Transverse colon (tissue), 4 donors: ENCODE measurements around the gene ARHGAP5. TPM values are rescaled to one million over a fixed set of nuclear protein-coding genes. Genes with fewer than 3 reads are reported as not detected.
A peak's percentile ranks its signal among the peaks of the same experiment; 100 is the strongest.

Experiments used
- DNase-seq: peaks from one replicate; pipeline ENCODE4 v3.0.0-alpha.2; 2019
- H3K27ac ChIP-seq, 4 donors: fragments of 200-600 bp; sonication (generic); 2 replicates each; pipeline ENCODE4 v1.5.1; 2016 to 2018; ENCODE audit warnings: inconsistent platforms in 4 of 4
- H3K27me3 ChIP-seq: fragments of 200-600 bp; sonication (generic); 2 replicates; pipeline ENCODE4 v1.5.1; 2017; ENCODE audit warnings: inconsistent platforms
- H3K36me3 ChIP-seq, 4 donors: fragments of 200-600 bp; sonication (generic); 2 replicates each; pipeline ENCODE4 v1.5.1; 2017 to 2019; ENCODE audit warnings: inconsistent platforms in 4 of 4
- H3K4me1 ChIP-seq, 4 donors: fragments of 200-600 bp; sonication (generic); 2 replicates each; pipeline ENCODE4 v1.5.1; 2017 to 2020; ENCODE audit warnings: inconsistent platforms in 4 of 4
- H3K4me3 ChIP-seq, 4 donors: fragments of 200-600 bp; sonication (generic); 1 replicate in 1 of 4; 2 replicates in 3 of 4; pipeline versions ENCODE4 v1.5.1 to v1.6.1; 2017 to 2019; ENCODE audit warnings: inconsistent platforms in 4 of 4
- H3K9me3 ChIP-seq, 2 donors: fragments of 200-600 bp; sonication (generic); 2 replicates each; pipeline ENCODE4 v1.5.1; 2017 to 2019; ENCODE audit warnings: inconsistent platforms in 2 of 2
- EP300 ChIP-seq: sonication (generic); formaldehyde crosslinking; IDR thresholded peaks from one replicate; pipeline ENCODE4 v1.6.1; 2017; ENCODE audit warnings: antibody characterized with exemption, low read depth
- POLR2A ChIP-seq: fragments of 450-650 bp; IDR thresholded peaks from one replicate; pipeline ENCODE4 v1.6.1; 2016; ENCODE audit warnings: antibody characterized with exemption, mild to moderate bottlenecking, moderate library complexity
- POLR2AphosphoS5 ChIP-seq, 3 donors: sonication (generic); formaldehyde crosslinking; IDR thresholded peaks; one replicate each; pipeline ENCODE4 v1.6.1; 2016; ENCODE audit warnings: antibody characterized with exemption in 3 of 3
- WGBS, 2 donors: methylation state at CpG; one replicate each; pipeline ENCODE4 v1.1.5; 2018; ENCODE audit warnings: low coverage in 1 of 2; 5-methylcytosine and 5-hydroxymethylcytosine counted together
- in situ Hi-C, 4 donors: fragments of 200-750 bp; cut with MboI; loops; one replicate each; pipeline versions ENCODE4 v1.15.0 to v1.15.1; 2017; ENCODE audit warnings: low sequenced_read_pairs in 3 of 4, low pct_ligation_motif_present in 1 of 4, low pct_unique_long_range_greater_than_20kb in 1 of 4
- intact Hi-C: fragments of 100-400 bp; cut with DNase I; formaldehyde crosslinking; loops from one replicate; pipeline ENCODE4 v1.15.1; 2023; ENCODE audit warnings: low total_unique reads
- total RNA-seq, 4 donors: library from RNA; depleted of rRNA; stranded (reverse); fragments of >200 nt; gene quantifications; one replicate each; pipeline ENCODE4 v1.1.0, GENCODE V29; 2016
- TF ChIP-seq, protein P1 (sequence below), 5 experiments: fragments of 200-600 bp in 3 of 5; fragments of 450-650 bp in 2 of 5; sonication (generic) in 3 of 5; IDR thresholded peaks; 1 replicate in 2 of 5; 2 replicates in 3 of 5; pipeline ENCODE4 v1.5.1; 2016 to 2017; ENCODE audit warnings: antibody characterized with exemption in 5 of 5, inconsistent platforms in 3 of 5, mild to moderate bottlenecking in 2 of 5, moderate library complexity in 1 of 5

Gene ARHGAP5
- total RNA-seq, 4 donors from 2014 or later: 66.5 to 120 (median 85.3) TPM

DNA sequence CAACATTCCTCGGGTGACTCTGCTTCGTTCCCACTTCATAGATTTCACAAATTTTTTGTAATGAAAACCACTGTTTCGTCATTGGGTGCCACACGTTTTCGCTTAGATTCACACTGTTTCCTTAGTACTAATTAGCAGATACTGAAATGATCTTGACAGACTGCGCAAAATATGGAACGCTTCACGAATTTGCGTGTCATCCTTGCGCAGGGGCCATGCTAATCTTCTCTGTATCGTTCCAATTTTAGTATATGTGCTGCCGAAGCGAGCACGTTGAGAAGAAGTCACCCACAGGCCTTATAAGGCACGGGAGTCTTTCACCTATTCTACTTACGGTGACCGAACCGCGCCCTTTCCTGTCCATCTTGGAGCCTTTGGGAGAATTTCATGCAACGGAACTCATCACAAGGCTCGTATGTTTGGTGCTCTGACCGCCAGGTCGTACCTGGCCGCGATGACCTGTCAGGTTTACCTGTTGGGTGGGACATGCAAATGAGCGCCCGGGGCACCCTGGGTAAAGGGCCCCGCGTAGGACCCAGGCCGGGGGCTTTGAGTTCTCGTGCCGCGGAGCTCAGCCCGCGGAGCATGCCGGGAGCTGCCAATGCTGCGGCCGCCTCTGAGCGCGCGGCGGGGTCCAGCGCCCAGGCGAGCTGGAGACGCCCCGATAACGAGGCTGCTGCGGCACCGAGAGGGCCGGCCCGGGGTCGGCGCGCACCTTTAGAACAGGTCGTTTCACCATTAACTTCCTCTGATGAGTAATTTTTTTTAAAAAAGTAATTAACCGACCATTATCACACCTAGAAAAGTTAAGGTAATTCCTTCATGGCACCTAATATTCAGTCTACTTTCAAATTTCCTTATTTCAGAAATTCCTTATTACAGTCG lies 126.1 kb downstream of the ARHGAP5 start, which contains the start of gene RNU6-8:
RNU6-8 (minus strand) TSS at position 272 of the 885 bp plus-strand sequence.
- Histone ChIP-seq H3K4me1 (peaks cover 0 to 23% (median 16%) of the 10 kb centered on the region in 4 donors), H3K27me3 (no peaks in the 10 kb centered on the region), H3K27ac (peak within 1 kb of the TSS; percentile 80 to 89 (median 85)), H3K4me3 (peak within 1 kb of the TSS; percentile 52 to 75 (median 62)), H3K9me3 (no peaks in the 10 kb centered on the region), H3K36me3 (no peaks in the 10 kb centered on the region)
- 0% methylated on average over 4 to 43 of the region's 57 CpGs for WGBS, 2 donors
- TF ChIP-seq POLR2AphosphoS5 (IDR thresholded peaks at IDR 0.05): peak in 2 of 3 donors; percentile 56 to 61
- TF ChIP-seq, protein P1, sequence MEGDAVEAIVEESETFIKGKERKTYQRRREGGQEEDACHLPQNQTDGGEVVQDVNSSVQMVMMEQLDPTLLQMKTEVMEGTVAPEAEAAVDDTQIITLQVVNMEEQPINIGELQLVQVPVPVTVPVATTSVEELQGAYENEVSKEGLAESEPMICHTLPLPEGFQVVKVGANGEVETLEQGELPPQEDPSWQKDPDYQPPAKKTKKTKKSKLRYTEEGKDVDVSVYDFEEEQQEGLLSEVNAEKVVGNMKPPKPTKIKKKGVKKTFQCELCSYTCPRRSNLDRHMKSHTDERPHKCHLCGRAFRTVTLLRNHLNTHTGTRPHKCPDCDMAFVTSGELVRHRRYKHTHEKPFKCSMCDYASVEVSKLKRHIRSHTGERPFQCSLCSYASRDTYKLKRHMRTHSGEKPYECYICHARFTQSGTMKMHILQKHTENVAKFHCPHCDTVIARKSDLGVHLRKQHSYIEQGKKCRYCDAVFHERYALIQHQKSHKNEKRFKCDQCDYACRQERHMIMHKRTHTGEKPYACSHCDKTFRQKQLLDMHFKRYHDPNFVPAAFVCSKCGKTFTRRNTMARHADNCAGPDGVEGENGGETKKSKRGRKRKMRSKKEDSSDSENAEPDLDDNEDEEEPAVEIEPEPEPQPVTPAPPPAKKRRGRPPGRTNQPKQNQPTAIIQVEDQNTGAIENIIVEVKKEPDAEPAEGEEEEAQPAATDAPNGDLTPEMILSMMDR (IDR thresholded peaks at IDR 0.05): peak in 1 of 5 experiments; percentile 17
- no peak for TF ChIP-seq EP300
- TF ChIP-seq POLR2A: peak; percentile 55
- intact Hi-C loops: loop anchor here (5.0 kb wide), 1 partner anchor 126 kb away; the partner anchor contains the start of gene ARHGAP5
- in situ Hi-C loops: loop anchor here in 2 of 4 donors (25.0 kb wide), 1 partner anchor 116 kb away; the partner anchor contains the start of gene ARHGAP5 (in 2 of the 2)
- peak; percentile 92 for DNase-seq

DNA sequence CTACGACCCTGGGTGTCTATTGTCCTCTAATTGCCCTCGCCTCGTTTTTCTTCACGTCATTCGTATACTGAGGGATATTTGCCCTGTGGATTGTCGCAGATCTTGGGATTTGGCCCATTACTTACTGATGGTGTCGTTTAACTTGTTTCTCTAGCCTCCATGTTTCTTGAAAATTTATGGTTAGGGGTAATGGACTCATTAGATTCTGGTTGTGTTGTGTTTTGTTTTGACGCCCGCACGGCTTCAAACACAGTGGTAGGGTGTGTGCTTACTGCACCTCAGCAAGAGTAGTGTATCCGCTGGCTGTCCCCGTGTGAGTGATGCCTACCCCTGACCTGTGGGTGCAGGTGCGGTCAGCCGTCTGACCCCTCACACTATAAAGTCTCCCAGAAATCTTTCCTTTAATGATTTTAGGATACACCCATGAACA lies 126.8 kb downstream of the ARHGAP5 start:
- DNase-seq: peak; percentile 38
- H3K36me3 ChIP-seq: no peaks in the 10 kb centered on the region
- 0 to 3% methylated on average over 7 to 14 of the region's 14 CpGs for WGBS, 2 donors
- intact Hi-C loops: loop anchor here (5.0 kb wide), 1 partner anchor 127 kb away; the partner anchor contains the start of gene ARHGAP5
- H3K27me3 ChIP-seq: no peaks in the 10 kb centered on the region
- H3K4me3 ChIP-seq: peak overlapping the region; percentile 52 to 75 (median 62)
- peaks cover 0 to 23% (median 16%) of the 10 kb centered on the region in 4 donors for H3K4me1 ChIP-seq
- TF ChIP-seq, protein P1 (IDR thresholded peaks at IDR 0.05): no peak
- TF ChIP-seq EP300: no peak
- no peak for TF ChIP-seq POLR2AphosphoS5 (IDR thresholded peaks at IDR 0.05)
- TF ChIP-seq POLR2A: no peak
- in situ Hi-C loops: loop anchor here in 2 of 4 donors (25.0 kb wide), 1 partner anchor 117 kb away; the partner anchor contains the start of gene ARHGAP5 (in 2 of the 2)
- H3K9me3 ChIP-seq: no peaks in the 10 kb centered on the region
- H3K27ac ChIP-seq: peak overlapping the region; percentile 80 to 89 (median 85)

DNA sequence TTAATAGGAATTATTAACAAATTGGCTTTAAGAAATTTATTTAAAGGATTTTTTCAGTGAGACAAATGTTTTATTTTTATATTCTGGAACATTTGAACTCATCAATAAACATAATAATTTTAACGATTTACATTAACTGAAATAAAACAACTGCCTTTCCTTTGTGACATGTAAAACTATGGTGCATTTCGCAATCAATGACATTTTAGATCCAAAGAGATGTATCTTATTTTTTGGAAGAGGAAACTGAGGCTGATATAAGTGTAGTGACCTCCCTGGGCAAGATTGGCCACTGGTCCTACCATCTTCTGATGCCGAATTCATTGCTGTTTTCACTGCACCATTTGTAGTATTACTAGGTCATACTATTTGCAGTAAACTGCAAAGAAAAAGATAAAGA lies 128.4 kb downstream of the ARHGAP5 start:
- no peak overlapping the region for H3K4me3 ChIP-seq
- no peak overlapping the region for H3K27ac ChIP-seq
- no peak for TF ChIP-seq EP300
- TF ChIP-seq POLR2A: no peak
- TF ChIP-seq, protein P1 (IDR thresholded peaks at IDR 0.05): no peak
- peaks cover 0 to 22% (median 15%) of the 10 kb centered on the region in 4 donors for H3K4me1 ChIP-seq
- no peak for DNase-seq
- intact Hi-C loops (no loop called here), in situ Hi-C loops (loop anchor here in 2 of 4 donors (25.0 kb wide), 1 partner anchor 118 kb away; the partner anchor contains the start of gene ARHGAP5 (in 2 of the 2))
- no peaks in the 10 kb centered on the region for H3K9me3 ChIP-seq
- WGBS, 2 donors: 80 to 90% methylated on average over 3 of the region's 3 CpGs
- H3K36me3 ChIP-seq: no peaks in the 10 kb centered on the region
- H3K27me3 ChIP-seq: no peaks in the 10 kb centered on the region

DNA sequence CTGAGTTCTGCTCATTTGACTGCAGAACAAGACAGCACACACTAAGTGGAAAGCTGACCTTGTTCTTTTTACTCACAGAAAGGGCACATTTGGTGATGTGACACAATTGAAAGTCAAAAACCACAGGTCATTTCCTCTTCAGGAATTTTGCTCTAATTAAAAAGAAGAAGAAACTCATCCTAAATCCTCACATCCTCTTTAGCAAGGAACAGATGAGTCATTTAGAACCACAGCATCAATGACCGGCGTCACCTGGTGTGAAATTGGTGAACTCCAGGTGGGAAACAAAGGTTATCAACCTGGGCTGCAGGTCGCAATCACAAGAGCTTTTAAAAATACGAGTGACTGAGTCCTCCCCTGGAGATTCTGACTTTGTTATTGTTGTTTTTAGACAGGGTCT lies 128.9 kb downstream of the ARHGAP5 start:
- no peaks in the 10 kb centered on the region for H3K36me3 ChIP-seq
- no peak overlapping the region for H3K27ac ChIP-seq
- TF ChIP-seq, protein P1 (IDR thresholded peaks at IDR 0.05): no peak
- no peak for TF ChIP-seq POLR2AphosphoS5 (IDR thresholded peaks at IDR 0.05)
- TF ChIP-seq EP300: no peak
- no peak for TF ChIP-seq POLR2A
- intact Hi-C loops (no loop called here), in situ Hi-C loops (loop anchor here in 2 of 4 donors (25.0 kb wide), 1 partner anchor 119 kb away; the partner anchor contains the start of gene ARHGAP5 (in 2 of the 2))
- H3K27me3 ChIP-seq: no peaks in the 10 kb centered on the region
- peak; percentile 18 for DNase-seq
- WGBS, 2 donors: 71 to 73% methylated on average over 4 of the region's 4 CpGs
- H3K4me1 ChIP-seq: peaks cover 0 to 18% (median 13%) of the 10 kb centered on the region in 4 donors
- no peaks in the 10 kb centered on the region for H3K9me3 ChIP-seq
- no peak overlapping the region for H3K4me3 ChIP-seq
